Thyroid gland (tissue), 4 donors: ENCODE results near the gene DNAH11.

Source experiments
- POLR2A ChIP-seq, 2 donors: fragments of 450-650 bp; IDR thresholded peaks; one replicate each; pipeline ENCODE4 v1.6.1; 2017; ENCODE audit warnings: antibody characterized with exemption in 2 of 2, mild to moderate bottlenecking in 2 of 2, moderate library complexity in 1 of 2
- TF ChIP-seq, protein P1 (sequence below), 6 experiments: fragments of 200-600 bp in 3 of 6; fragments of 450-650 bp in 3 of 6; sonication (generic) in 3 of 6; IDR thresholded peaks; one replicate each; pipeline ENCODE4 v1.5.1; 2016 to 2019; ENCODE audit warnings: antibody characterized with exemption in 6 of 6, mild to moderate bottlenecking in 2 of 6, inconsistent platforms in 1 of 6, moderate library complexity in 1 of 6

DNA sequence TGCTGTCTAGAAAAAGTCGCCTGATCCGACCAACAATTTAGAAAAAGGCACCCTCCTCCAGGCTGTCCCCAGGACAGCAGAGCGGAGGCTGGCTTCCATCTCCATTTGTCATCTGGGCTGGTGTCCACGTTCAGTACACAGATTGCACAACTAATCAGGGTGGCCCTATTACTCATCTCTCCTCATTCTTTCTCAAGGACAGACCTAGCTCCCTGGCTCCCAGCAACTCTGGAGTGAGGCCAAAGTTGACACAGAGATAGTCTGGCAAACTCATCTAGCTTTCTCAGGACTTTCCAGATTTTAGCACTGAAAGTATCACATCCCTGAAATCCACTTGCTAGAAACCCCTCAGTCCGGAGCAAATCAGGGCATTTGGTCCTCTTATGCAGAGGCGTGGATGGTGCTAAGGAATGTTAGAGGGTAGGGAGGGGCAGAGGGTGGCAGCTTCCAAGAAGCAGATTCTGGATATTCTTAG lies 75.1 kb downstream of the DNAH11 start:
- TF ChIP-seq, protein P1, sequence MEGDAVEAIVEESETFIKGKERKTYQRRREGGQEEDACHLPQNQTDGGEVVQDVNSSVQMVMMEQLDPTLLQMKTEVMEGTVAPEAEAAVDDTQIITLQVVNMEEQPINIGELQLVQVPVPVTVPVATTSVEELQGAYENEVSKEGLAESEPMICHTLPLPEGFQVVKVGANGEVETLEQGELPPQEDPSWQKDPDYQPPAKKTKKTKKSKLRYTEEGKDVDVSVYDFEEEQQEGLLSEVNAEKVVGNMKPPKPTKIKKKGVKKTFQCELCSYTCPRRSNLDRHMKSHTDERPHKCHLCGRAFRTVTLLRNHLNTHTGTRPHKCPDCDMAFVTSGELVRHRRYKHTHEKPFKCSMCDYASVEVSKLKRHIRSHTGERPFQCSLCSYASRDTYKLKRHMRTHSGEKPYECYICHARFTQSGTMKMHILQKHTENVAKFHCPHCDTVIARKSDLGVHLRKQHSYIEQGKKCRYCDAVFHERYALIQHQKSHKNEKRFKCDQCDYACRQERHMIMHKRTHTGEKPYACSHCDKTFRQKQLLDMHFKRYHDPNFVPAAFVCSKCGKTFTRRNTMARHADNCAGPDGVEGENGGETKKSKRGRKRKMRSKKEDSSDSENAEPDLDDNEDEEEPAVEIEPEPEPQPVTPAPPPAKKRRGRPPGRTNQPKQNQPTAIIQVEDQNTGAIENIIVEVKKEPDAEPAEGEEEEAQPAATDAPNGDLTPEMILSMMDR (IDR thresholded peaks at IDR 0.05), result no peak
- TF ChIP-seq POLR2A (IDR thresholded peaks at IDR 0.05), result no peak
